Spinal cord (tissue), 10 donors: ENCODE measurements around the gene RNF157. TPM values are rescaled to one million over a fixed set of nuclear protein-coding genes. Genes with fewer than 3 reads are reported as not detected.

ENCODE experiments used
- DNase-seq, 6 donors: peaks; one replicate each; pipeline versions ENCODE4 v3.0.0 to v3.0.0-alpha.2; 2013 to 2015; ENCODE audit warnings: low spot score in 6 of 6, low read depth in 4 of 6
- H3K27ac ChIP-seq: one replicate; pipeline ENCODE4 v1.5.1; 2013; ENCODE audit warnings: low read depth, low read length, control low read depth
- H3K27me3 ChIP-seq: one replicate; pipeline ENCODE4 v1.6.1; 2013; ENCODE audit warnings: low read length; ENCODE audit not compliant: control insufficient read depth, insufficient read depth
- H3K36me3 ChIP-seq: one replicate; pipeline ENCODE4 v1.6.1; 2013; ENCODE audit warnings: low read length; ENCODE audit not compliant: control insufficient read depth, insufficient read depth
- H3K4me1 ChIP-seq: one replicate; pipeline ENCODE4 v1.6.1; 2013; ENCODE audit warnings: low read length; ENCODE audit not compliant: control insufficient read depth, insufficient read depth
- H3K4me3 ChIP-seq: one replicate; pipeline ENCODE4 v1.5.1; 2013; ENCODE audit warnings: low read depth, low read length, control low read depth
- H3K9me3 ChIP-seq: one replicate; pipeline ENCODE4 v1.6.1; 2013; ENCODE audit warnings: low read length; ENCODE audit not compliant: control insufficient read depth, insufficient read depth
- WGBS: methylation state at CpG from one replicate; pipeline ENCODE4 v1.1.5; 2013; ENCODE audit warnings: missing lambda C conversion rate; ENCODE audit not compliant: insufficient coverage; 5-methylcytosine and 5-hydroxymethylcytosine counted together
- polyA plus RNA-seq, 2 donors: library from polyadenylated mRNA; unstranded; fragments of 120-200 nt; gene quantifications; one replicate each; pipeline ENCODE4 v1.2.1, GENCODE V29; 2013; ENCODE audit not compliant: insufficient read length in 2 of 2
- total RNA-seq, 2 donors: library from RNA; depleted of rRNA in 1 of 2; stranded (reverse); fragments of 120-200 nt in 1 of 2; fragments of >200 nt in 1 of 2; gene quantifications; one replicate each; pipeline versions ENCODE4 v1.2.3 to v1.2.4, GENCODE V29; 2013 to 2014
- donor health status: healthy.

The RNF157 gene
- total and polyA plus RNA-seq, 4 donors = 22.8 to 196 (median 126) TPM

DNA sequence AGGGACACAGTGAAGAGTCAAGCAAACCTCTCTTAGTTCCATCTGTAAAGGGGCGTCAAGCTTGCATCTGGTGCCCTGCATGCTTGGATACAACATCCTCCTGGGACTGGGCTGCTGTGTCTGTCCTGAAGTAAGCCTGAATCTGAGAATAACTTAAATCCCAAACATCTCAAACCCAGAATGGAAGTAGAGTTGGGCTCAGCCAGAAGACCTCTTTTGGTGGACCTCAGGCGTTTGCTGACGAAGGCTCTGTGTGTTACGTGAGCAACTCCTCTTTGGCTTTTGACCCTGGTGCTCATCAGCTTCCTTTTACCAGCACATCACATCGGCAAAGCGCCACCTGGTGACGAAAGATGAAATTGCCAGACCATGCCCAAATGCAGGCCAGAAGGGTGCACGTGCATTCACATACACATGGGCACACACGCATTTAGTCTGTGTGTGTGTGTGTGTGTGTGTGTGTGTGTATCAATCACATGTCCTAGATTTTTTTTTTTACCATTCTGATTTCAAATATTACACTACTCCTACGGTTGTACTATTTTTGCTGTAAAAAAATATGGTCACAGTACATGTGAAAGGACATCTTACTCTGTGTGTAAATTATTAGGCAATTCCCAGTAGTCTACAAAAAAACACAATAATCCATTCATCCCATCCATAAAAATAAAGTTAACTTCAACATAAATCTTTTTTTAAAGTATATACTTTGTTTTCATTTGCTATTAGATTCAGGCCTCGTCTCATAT is 58.1 kb downstream of the RNF157 start:
- no peaks in the 10 kb centered on the region for H3K9me3 ChIP-seq
- H3K4me1 ChIP-seq = peaks cover 5% of the 10 kb centered on the region
- H3K4me3 ChIP-seq = no peak overlapping the region
- H3K27me3 ChIP-seq = no peaks in the 10 kb centered on the region
- WGBS = 17% methylated on average over 3 of the region's 11 CpGs
- no peak overlapping the region for H3K27ac ChIP-seq
- DNase-seq = peak; percentile 69 to 95 (median 79)
- H3K36me3 ChIP-seq = peaks cover 9% of the 10 kb centered on the region

- no peak for DNase-seq
- Histone ChIP-seq H3K4me3 (no peak overlapping the region), H3K27me3 (no peaks in the 10 kb centered on the region), H3K4me1 (peaks cover 5% of the 10 kb centered on the region), H3K36me3 (peaks cover 17% of the 10 kb centered on the region), H3K9me3 (no peaks in the 10 kb centered on the region), H3K27ac (no peak overlapping the region)
- WGBS = no CpG with 5 or more reads among the region's 6 CpGs
Measured at GRCh38 chr17:76179496-76180467, 60.5 kb downstream of the RNF157 start.

- DNase-seq = no peak
- Histone ChIP-seq H3K36me3 (peaks cover 17% of the 10 kb centered on the region), H3K4me3 (no peak overlapping the region), H3K27ac (no peak overlapping the region), H3K4me1 (peaks cover 5% of the 10 kb centered on the region), H3K9me3 (no peaks in the 10 kb centered on the region), H3K27me3 (no peaks in the 10 kb centered on the region)
- 89% methylated on average over 10 of the region's 10 CpGs for WGBS
Measured at GRCh38 chr17:76178124-76178523, 62.2 kb downstream of the RNF157 start.

- WGBS = 93% methylated on average over 31 of the region's 34 CpGs
- H3K4me3 ChIP-seq = no peak overlapping the region
Measured at GRCh38 chr17:76176701-76177574, 63.4 kb downstream of the RNF157 start.

GRCh38 chr17:76174037-76174436 is 66.3 kb downstream of the RNF157 start:
- 85% methylated on average over 6 of the region's 9 CpGs for WGBS
- Histone ChIP-seq H3K4me3 (no peak overlapping the region), H3K27ac (no peak overlapping the region), H3K36me3 (peaks cover 20% of the 10 kb centered on the region), H3K4me1 (peaks cover 3% of the 10 kb centered on the region), H3K9me3 (no peaks in the 10 kb centered on the region), H3K27me3 (no peaks in the 10 kb centered on the region)
- DNase-seq = no peak

More at GRCh38 chr17:76176701-76177574, 63.4 kb downstream of the RNF157 start:
- H3K9me3 ChIP-seq = no peaks in the 10 kb centered on the region
- H3K36me3 ChIP-seq = peaks cover 17% of the 10 kb centered on the region
- H3K4me1 ChIP-seq = peaks cover 2% of the 10 kb centered on the region
- no peak overlapping the region for H3K27ac ChIP-seq
- H3K27me3 ChIP-seq = no peaks in the 10 kb centered on the region
- DNase-seq = no peak

- H3K27me3 ChIP-seq = no peaks in the 10 kb centered on the region
- peaks cover 3% of the 10 kb centered on the region for H3K4me1 ChIP-seq
- DNase-seq = no peak
- H3K36me3 ChIP-seq = peaks cover 20% of the 10 kb centered on the region
- H3K9me3 ChIP-seq = no peaks in the 10 kb centered on the region
- H3K4me3 ChIP-seq = no peak overlapping the region
- WGBS = 82% methylated on average over 11 of the region's 11 CpGs
- H3K27ac ChIP-seq = no peak overlapping the region
Measured at GRCh38 chr17:76173474-76173873, 66.8 kb downstream of the RNF157 start.

DNA sequence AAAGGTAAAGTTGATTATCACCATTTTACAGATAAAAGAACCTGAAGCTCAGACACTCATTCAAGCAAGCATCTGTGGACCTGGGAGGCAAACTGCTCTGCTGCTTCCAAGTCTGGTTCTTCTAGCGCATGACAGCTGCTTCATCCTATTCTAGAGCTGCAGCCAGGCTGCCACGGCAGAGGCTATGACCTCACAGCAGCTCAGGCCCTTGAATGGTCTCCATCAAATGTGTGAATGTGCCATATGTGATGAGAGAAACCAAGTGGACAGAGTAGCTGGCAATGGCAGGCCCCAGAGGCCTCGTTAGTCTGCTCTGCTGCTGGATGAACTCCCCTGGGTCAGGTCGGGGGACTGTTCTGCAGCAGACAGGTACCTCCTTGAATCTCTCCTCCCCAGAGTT is 68.6 kb downstream of the RNF157 start:
- H3K36me3 ChIP-seq = peaks cover 10% of the 10 kb centered on the region
- WGBS = 51% methylated on average over 2 of the region's 4 CpGs
- no peaks in the 10 kb centered on the region for H3K9me3 ChIP-seq
- DNase-seq = peak in 1 of 6 donors; percentile 19
- H3K4me3 ChIP-seq = no peak overlapping the region
- no peaks in the 10 kb centered on the region for H3K27me3 ChIP-seq
- peaks cover 7% of the 10 kb centered on the region for H3K4me1 ChIP-seq
- H3K27ac ChIP-seq = no peak overlapping the region

DNA sequence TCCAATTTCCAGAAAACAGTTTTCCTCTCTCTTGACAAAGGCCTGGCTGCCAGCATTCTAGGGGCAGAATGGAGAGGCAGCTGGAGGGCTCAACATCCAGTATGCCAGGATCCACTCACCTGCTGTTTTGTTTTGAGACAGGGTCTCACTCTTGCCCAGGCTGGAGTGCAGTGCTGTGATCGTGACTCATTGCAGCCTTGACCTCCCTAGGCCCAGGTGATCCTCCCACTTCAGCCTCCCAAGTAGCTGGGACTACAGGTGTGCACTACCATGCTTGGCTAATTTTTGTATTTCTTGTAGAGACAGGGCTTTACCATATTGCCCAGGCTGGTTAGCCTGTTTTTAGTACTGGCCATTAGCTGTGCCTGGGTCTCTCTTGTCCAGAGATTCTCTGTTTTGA is 70.2 kb downstream of the RNF157 start:
- H3K27me3 ChIP-seq = no peaks in the 10 kb centered on the region
- H3K4me1 ChIP-seq = peaks cover 18% of the 10 kb centered on the region
- no peak overlapping the region for H3K27ac ChIP-seq
- H3K36me3 ChIP-seq = peaks cover 15% of the 10 kb centered on the region
- no peak overlapping the region for H3K4me3 ChIP-seq
- no peaks in the 10 kb centered on the region for H3K9me3 ChIP-seq
- no peak for DNase-seq
- WGBS = 100% methylated on average over 1 of the region's 1 CpG

DNA sequence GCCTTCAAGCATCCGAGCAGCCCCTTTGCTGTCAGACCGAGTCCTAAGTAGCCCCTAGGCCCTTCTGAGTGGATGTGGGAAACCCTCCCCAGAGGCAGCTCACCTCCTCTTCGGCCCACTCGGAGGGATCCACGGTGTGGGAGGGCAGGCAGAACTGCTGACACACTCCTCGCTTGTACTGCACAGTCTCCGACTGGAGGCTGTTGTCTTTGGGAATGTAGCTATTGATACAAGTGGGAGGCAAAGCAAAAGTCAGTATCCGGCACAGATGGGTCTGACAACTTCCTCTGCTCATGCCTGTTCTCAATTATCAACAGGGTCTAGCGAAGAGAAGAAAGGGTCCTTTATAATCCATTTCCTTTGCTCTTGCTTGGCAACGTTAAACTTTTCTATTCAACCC is 73.4 kb downstream of the RNF157 start:
- Histone ChIP-seq H3K4me1 (peaks cover 24% of the 10 kb centered on the region), H3K4me3 (no peak overlapping the region), H3K9me3 (no peaks in the 10 kb centered on the region), H3K27me3 (no peaks in the 10 kb centered on the region), H3K27ac (peak overlapping the region; percentile 58), H3K36me3 (peaks cover 28% of the 10 kb centered on the region)
- peak in 2 of 6 donors; percentile 18 to 40 for DNase-seq
- WGBS = 69% methylated on average over 2 of the region's 10 CpGs
